ENCODE results near the gene IL4I1.

IL4I1 gene

DNA sequence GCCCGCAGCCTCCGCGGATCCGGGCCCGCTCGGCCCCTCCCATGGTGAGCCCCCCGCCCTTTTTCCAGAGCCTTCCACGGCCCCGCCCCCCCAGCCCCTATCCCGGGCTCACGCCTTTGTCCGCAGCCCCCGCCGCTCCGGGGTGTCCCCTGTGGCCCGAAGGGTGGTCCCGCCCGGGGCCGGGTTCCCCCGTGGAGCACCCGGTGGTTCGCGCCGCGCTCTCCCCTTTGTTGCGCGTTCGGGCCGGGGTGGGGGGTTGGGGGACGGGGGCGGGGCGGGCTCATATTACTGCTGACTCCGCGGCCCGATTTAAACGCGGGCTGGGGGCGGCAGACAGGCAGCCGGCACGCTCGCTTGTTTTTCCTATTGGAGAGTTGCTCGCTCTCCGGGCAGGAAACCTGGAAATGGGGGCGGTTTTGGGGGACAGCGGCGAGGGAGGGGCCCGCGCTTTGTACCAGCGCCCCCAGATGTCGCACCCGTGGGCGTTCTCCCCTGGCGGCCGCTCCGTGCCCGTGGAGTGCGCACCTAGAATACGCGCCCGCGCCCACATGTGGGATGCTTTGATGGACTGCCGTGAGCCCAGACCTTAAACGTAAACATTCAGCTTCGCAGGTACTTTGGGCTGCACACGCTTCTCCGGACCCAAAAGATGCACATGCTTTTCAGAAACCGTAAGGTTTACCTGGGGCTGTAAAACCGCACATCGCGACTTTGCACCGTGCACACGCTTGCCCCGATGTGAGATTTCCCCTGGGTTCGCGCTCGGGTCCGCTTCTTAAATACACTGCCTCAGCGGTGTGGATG, 45.0 kb downstream of the IL4I1 start:
- DNase-seq (ENCODE audit: low read depth): peak; percentile 35

DNA sequence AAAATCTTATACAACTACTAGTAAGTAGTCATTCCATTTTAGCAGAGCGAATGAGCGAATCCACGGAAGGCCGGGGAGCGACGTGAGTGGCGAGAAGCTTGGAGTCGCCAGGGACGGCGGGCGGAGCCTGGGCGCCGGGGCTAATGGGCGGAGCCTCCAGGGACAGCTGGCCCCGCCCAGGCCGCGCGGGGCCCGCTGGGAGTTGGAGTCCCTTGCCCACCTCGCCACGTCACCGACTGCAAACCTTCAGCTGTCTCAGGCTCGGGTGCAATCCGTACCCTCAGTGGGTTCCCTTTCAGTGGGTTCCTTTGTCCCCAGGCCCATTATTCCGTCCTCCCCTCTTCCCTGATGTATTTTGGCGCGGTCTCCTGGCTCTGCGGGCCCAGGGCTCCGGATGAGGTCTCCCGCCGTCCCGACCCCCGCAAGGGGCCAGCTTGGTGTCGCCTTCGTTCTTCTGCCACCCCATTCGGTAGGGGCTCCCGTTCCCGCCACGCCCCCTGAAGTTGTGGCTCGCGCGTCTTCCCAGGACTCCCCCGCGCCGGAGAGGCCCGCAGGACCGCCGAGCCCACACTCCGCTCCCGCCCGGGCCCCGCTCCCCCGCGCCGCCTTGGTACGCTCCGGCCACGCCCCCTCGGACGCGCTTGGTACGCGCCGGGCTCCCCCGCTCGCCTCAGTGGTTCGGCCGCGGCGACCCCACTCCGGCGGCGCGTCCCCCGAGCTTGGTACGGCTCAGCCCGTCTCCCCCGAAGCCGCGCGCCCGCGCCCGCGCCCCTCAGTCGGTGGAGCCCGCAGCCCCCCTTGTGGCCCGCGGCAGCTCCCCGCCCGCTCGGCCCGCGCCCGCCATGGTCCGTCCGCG, 46.0 kb downstream of the IL4I1 start, which contains the start of gene PTOV1:
Gene PTOV1 (plus strand): TSS at position 673 of the 856 bp plus-strand sequence.
- DNase-seq (ENCODE audit: low read depth): peak; percentile 92

DNA sequence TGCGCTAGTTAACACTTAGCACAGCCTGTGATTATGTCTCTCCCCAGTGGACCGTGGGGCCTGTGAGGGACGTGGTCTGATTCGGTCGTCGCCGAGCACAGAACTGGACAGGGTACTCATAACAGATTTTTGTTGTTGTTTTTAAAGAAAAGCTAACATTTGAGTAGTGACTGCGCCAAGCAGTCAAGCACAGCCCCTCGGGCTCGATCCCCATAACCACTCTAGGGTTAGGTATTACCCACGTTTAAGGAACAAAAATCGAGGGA, 46.5 kb downstream of the IL4I1 start:
- DNase-seq (ENCODE audit: low read depth): no peak

DNA sequence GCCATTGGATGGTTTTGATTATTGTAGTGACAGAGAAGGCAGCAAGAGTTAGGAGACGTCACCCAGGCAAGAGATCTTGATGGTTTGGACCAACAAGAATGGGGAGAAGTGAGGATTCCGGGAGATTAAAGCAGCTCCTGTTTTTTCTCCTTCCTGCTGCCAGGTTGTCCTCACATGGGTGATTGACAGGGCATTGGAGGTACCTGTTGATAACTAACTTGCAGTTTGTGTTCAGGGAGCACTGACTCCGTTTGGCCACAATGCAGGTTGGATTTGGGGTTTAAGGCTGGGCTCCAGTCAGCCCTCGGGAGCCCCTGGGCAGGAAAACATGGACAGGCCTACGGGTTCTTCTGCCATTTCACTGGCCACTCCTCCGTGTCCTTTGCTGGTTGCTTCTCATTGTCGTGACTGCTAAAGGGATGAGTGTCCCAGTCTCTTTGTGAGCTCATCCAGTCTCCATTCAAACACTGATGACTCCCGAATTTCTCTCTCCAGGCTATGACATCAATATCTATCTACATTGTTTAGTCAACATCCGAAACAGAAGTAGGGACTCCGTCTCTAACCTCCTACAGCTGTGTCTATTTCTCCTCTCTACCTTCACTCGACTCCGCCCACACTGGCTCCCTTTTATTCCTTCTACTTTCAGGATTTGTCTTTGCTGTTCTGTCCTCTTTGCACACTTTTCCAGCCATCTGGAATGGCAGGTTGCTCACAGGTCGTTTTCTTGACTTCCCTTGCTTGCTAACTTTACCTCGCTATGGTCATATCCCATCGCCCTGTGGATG, 47.1 kb downstream of the IL4I1 start:
- no peak for DNase-seq (ENCODE audit: low read depth)

DNA sequence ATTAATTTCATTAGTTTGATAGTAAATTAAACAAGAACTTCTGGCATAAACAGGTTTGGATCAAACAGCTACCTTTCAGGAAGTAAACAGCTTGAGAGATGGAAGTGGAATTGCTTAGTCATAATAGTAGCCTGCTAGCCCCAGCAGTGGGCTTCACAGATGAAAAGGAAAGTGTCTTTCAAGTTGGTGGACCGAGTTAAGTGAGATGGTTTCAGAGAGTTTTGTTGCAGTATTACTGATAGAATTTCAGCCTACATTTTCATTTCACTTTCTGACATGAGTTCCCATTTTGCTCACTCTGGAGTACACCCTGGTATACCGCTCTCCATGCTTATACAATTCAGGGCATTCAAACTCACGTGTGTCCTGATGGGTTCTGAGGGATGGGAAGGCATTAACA, 47.7 kb downstream of the IL4I1 start:
- no peak for DNase-seq (ENCODE audit: low read depth)

DNA sequence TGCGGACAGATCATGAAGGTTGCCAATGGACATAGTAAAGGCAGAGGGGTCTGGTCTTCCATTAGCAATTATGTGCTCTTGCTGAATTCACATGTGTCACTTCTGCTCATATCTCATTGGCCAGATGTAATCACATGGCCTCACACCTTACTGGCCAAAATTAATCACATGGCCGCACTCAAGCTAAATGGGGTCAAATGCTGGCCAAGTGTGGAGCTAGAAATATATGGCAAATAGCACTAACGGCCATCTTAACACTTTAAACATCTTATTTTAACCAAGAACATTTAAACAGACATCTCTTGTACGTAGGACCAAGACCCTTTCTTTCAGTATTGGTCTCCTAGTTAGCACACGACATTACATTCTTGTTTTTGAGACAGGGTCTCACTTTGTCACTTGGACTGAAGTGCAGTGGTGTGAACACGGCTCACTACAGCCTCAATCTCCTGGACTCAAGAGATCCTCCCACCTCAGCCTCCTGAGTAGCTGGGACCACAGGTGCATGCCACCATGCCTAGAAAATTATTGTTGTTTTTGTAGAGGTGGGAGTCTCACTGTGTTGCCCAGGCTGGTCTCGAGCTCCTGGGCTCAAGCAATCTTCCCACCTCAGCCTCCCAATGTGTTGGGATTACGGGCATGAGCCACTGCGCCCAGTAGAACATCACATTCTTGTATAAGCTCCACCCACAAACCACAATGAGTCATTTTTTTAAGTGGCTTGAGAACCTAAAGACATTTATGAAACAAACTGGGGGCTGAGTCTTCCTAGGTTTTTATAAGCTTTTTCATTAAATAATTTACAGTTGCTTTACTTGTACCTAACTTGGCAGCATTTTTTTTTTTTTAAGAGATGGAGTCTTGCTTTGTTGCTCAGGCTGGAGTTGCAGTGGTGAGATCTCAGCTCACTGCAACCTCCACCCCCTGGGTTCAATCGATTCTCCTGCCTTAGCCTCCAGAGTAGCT, 48.7 kb downstream of the IL4I1 start:
- peak; percentile 95 for DNase-seq (ENCODE audit: low read depth)

DNA sequence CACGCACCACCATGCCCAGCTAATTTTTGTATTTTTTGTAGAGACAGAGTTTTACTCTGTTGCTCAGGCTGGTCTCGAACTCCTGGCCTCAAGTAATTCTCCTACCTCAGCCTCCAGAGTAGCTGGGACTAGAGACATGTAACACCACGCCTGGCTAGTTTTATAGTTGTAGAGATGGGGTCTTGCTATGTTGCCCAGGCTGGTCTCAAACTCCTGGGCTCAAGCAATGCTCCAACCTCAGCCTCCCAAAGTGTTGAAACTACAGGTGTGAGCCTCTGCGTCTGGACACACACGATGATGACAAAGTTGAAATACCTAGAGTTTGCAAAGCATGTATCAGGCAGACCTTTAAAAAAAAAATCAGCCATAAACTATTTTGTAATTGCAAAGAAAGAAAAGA, 50.3 kb downstream of the IL4I1 start:
- DNase-seq (ENCODE audit: low read depth): no peak

DNA sequence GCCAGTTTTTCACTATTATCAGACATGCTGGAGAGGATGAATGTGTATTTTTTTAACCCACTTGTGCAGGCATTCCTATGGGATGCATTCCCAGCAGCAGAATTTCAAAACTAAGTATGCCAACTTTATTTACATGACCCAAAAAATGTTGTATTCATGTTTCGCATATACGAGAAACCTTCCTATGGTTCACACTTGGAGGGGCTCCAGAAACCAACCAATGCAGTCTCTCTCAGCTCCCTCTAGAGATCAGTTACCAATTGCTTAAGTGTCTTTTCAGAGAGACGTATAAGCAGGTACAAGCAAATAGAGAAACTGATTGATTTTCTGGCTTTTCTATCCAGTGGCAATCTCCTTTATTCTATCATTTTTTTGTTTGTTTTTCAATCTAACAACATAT, 51.3 kb downstream of the IL4I1 start:
- DNase-seq (ENCODE audit: low read depth): no peak

DNA sequence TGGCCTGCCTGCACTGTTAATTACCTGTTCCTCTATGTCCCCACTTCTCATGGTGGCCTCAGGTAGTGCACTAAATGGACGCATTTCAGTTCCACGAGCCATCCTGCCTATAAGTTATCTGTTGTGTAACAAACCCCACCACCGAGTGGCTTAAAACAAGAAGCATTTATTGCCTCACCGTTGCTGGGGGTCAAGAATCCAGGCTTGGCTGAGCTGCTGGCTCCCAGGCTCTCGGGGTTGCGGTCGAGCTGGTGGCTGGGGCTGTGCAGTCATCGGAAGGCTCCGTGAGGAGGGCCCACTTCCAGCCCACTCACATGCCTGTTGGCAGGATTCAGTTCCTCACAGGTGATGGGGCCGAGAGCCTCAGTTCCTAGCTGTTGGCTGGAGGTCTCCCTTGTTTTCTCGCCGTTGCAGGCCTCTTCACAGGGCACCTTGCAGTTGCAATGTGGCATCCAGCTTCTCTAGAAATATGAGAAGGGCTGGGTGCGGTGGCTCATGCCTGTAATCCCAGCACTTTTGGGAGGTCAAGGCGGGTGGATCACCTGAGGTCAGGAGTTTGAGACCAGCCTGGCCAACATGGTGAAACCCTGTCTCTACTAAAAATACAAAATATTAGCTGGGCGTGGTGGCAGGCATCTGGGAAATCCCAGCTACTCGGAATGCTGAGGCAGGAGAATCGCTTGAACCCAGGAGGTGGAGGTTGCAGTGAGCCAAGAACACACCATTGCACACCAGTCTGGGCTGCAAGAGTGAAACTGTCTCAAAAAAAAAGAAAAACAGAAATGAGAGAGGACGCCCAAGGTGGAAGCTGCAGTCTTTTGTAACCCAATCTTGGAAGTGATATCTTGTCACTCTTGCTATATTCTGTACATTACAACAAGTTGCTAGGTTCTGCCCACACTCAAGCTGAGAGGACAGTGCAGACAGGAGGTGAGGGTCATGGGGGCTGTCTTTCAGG, 52.3 kb downstream of the IL4I1 start:
- no peak for DNase-seq (ENCODE audit: low read depth)

DNA sequence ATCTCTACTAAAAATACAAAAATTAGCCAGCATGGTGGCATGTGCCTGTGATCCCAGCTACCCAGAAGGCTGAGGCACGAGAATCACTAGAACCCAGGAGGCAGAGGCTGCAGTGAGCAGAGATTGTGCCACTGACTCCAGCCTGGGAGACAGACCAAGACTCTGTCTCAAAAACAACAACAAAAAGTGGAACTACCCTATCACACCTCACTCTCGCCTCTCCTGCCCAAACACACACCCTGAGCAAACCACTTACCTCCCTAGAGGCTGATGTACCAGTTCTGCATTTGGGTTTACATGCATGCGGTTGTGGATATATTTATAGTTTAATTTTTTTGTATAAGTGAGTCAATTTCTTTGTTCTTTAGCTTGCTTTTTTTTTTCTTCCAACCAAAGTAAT, 53.4 kb downstream of the IL4I1 start:
- no peak for DNase-seq (ENCODE audit: low read depth)

DNA sequence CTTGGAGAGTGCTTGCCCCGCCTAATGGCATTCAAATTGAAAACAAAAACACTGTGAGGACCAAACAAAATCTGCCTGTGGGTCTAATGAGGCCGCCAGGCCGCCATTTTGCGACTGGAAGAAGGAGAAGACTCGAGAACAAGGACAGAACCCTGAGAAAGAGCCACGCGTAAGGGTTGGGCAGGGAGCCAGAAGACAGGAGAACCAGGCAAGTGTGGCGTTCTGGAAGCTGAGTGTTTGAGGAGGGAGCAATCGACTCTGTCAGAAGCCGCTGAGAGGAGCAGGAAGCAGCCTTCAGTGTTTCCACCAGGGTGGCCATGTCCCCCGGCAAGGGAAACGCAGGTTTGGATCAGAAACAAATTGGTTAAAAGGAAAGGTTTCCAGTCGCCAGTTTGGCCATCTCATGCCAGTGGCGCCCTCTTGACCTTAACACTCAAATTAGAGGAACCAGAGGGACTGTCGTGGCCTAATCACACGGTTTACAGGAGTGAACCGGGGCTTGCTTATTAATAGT, 55.9 kb downstream of the IL4I1 start:
- DNase-seq (ENCODE audit: low read depth): no peak

DNA sequence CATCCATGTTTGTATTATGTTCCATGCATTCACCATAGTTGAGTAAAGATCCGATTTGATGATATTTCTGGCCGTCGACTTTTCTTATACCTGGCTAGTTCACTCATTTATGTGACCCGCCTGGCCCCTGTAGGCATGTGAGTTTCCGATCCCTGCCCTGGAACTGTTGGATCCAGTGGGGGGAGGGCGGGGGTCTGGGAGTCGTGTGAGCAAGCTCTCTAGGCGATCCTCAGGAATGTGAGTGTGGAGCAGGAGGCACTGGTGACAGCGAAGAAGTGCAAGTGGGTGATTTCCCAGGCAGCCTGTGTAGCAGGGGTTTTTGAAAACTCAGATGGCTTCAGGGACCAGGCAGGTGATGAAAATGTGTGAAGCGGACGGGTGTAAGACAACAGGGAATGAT, 56.4 kb downstream of the IL4I1 start:
- no peak for DNase-seq (ENCODE audit: low read depth)

DNA sequence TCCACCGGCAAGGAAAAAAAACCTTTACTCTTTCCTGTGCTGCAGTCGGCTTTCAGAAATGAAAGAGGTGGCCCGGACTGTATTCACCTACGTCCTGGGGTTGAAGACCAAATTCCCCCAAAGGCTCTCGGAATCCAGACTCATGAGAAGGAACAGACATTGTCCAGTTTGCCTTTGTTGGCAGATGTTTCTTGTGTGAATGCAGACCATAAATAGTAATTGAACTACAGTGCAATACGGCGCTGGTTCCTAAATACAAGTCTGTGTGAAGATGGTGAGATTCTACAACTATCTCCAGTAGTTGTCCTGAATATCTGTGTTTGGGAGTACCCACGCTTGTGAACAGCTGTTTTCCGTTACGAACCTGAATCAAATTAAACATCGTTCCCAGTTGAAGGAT, 57.0 kb downstream of the IL4I1 start:
- DNase-seq (ENCODE audit: low read depth): no peak

Data from EH (cell line).